ENCODE measurements around the gene COPA. TPM values are rescaled to one million over a fixed set of nuclear protein-coding genes. Genes with fewer than 3 reads are reported as not detected.

The COPA gene
- total and polyA plus RNA-seq, 2 donors (not counting 3 experiments of a cell fraction or from before 2014, with no cell fraction given) = 127 to 185 TPM

DNA sequence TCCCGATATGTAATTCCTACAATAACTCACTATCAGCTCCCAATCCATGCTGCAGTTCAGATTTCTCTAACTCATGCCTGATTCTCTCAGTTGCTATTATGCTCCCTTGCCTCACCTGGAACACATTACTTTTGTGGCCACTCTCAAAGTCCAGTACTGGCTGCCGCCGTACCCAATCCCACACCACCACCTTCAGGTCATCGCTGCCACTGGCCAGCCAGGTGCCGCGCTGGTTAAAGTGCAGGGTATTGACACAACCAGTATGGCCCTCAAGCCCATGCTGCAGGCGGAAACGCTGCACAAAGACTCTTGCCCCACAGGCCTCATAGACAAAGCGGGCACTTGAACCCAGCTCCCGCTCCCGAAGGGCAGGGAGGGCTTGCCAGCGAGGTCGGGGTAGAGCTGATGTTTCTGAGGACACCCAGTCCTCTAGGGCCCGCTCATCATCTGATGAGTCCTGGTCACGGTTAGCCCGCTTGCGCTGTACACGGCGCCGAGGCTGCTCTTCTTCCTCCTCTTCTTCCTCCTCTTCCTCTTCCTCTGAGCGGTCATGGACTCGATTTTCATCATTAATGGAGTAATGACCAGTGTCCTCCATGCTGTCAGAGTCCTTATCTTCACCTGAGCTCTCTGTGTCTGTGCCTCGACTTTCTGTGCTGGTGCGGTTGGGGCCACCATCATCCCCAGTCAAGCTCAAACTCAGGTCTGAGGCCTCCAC lies 103.3 kb downstream of the COPA start:
- H3K36me3 ChIP-seq (ENCODE audit: control insufficient read depth in 2 of 2, extremely low read depth in 1 of 2, insufficient read depth in 2 of 2, low read length in 2 of 2) = peaks cover 13 to 14% of the 10 kb centered on the region in 2 experiments
- intact Hi-C loops (cut with micrococcal nuclease) (no loop called here), dilution Hi-C loops (cut with MboI; ENCODE audit: extremely low pct_ligation_motif_present, low sequenced_read_pairs) (no loop called here)
- no peak overlapping the region for H3K27ac ChIP-seq (ENCODE audit: insufficient read depth, low read depth, low read length)
- ChIA-PET POLR2A (no interaction called here), CTCF (interaction anchor here (1.1 to 2.9 kb wide), 6 partner anchors 8 to 52 kb away, joined by 3 to 18 read pairs (median 5); no protein-coding TSS in a partner anchor)
- H3K79me2 ChIP-seq (ENCODE audit: control insufficient read depth, insufficient read depth, low read length) = peaks cover under 1% of the 10 kb centered on the region
- TF ChIP-seq, protein P1, sequence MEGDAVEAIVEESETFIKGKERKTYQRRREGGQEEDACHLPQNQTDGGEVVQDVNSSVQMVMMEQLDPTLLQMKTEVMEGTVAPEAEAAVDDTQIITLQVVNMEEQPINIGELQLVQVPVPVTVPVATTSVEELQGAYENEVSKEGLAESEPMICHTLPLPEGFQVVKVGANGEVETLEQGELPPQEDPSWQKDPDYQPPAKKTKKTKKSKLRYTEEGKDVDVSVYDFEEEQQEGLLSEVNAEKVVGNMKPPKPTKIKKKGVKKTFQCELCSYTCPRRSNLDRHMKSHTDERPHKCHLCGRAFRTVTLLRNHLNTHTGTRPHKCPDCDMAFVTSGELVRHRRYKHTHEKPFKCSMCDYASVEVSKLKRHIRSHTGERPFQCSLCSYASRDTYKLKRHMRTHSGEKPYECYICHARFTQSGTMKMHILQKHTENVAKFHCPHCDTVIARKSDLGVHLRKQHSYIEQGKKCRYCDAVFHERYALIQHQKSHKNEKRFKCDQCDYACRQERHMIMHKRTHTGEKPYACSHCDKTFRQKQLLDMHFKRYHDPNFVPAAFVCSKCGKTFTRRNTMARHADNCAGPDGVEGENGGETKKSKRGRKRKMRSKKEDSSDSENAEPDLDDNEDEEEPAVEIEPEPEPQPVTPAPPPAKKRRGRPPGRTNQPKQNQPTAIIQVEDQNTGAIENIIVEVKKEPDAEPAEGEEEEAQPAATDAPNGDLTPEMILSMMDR (IDR thresholded peaks at IDR 0.05; ENCODE audit: extremely low read depth in 1 of 2, insufficient read depth in 1 of 2, low read depth in 1 of 2, low read length in 2 of 2) = no peak
- TF ChIP-seq FOS (IDR thresholded peaks at IDR 0.05; ENCODE audit: borderline replicate concordance, insufficient read depth, low read length) = no peak
- TF ChIP-seq, protein P2, sequence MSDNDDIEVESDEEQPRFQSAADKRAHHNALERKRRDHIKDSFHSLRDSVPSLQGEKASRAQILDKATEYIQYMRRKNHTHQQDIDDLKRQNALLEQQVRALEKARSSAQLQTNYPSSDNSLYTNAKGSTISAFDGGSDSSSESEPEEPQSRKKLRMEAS (IDR thresholded peaks at IDR 0.05; ENCODE audit: insufficient read depth, insufficient read length) = no peak
- no peaks in the 10 kb centered on the region for H3K4me1 ChIP-seq (ENCODE audit: control insufficient read depth, extremely low read depth, insufficient read depth, low read length)
- no peaks in the 10 kb centered on the region for H3K9me3 ChIP-seq (replicated peaks; ENCODE audit: control insufficient read depth, insufficient read depth, low read length)
- no peaks in the 10 kb centered on the region for H3K27me3 ChIP-seq (ENCODE audit: control insufficient read depth in 2 of 2, insufficient read depth in 2 of 2, low read length in 2 of 2)
- no peak overlapping the region for H3K9ac ChIP-seq (replicated peaks; ENCODE audit: extremely low read depth, insufficient read depth, low read length)
- BruUV-seq (replicated peaks) = TSS peak; percentile 47
- H3K9me1 ChIP-seq (replicated peaks; ENCODE audit: control insufficient read depth, extremely low read depth, insufficient read depth, low read length) = no peaks in the 10 kb centered on the region
- H4K20me1 ChIP-seq (replicated peaks; ENCODE audit: control insufficient read depth, extremely low read depth, insufficient read depth, low read length) = no peaks in the 10 kb centered on the region
- no peak overlapping the region for H3K4me2 ChIP-seq (ENCODE audit: insufficient read depth, low read length)
- FAIRE-seq (no peak), DNase-seq (ENCODE audit: low read depth, low spot score) (no peak)
- H3K4me3 ChIP-seq (replicated peaks in 1 of 3; ENCODE audit: insufficient read depth in 1 of 3, low read depth in 1 of 3, low read length in 3 of 3) = no peak overlapping the region
- H2AFZ ChIP-seq (ENCODE audit: low read depth, low read length) = no peak overlapping the region

Small RNA genes lying within 50 kb of the gene (small RNA-seq; reads per million reads assigned to genes)
- gene RF00019 (ENCODE audit: insufficient read depth, insufficient read length, low read depth, low replicate concordance) (not detected), gene RNU4-42P (ENCODE audit: insufficient read depth, insufficient read length, low read depth, low replicate concordance) (not detected)

Other genes starting within 250 kb of the COPA start
- 9.5 and 10.2 TPM in 2 replicates for gene IGSF8, start 244.6 kb downstream of the COPA start, total RNA-seq
- 17.5 and 20.2 TPM in 2 replicates for gene IGSF8, start 244.6 kb downstream of the COPA start, polyA plus RNA-seq
- gene ATP1A2, start 227.5 kb downstream of the COPA start, total RNA-seq = not detected in 2 replicates
- not detected in 2 replicates for gene ATP1A2, start 227.5 kb downstream of the COPA start, polyA plus RNA-seq
- gene ATP1A4, start 191.6 kb downstream of the COPA start, total RNA-seq = not detected in 2 replicates
- gene ATP1A4, start 191.6 kb downstream of the COPA start, polyA plus RNA-seq = not detected in 2 replicates
- gene CASQ1, start 152.7 kb downstream of the COPA start, total RNA-seq = not detected in 2 replicates
- gene CASQ1, start 152.7 kb downstream of the COPA start, polyA plus RNA-seq = not detected in 2 replicates
- gene PEA15, start 137.9 kb downstream of the COPA start, total RNA-seq = 250 and 270 TPM in 2 replicates
- gene PEA15, start 137.9 kb downstream of the COPA start, polyA plus RNA-seq = 304 and 336 TPM in 2 replicates
- 99.9 and 106 TPM in 2 replicates for gene DCAF8, start 80.7 kb downstream of the COPA start, total RNA-seq
- 85.5 and 87.9 TPM in 2 replicates for gene DCAF8, start 80.7 kb downstream of the COPA start, polyA plus RNA-seq
- gene PEX19, start 58.1 kb downstream of the COPA start, total RNA-seq = 31.5 and 38.4 TPM in 2 replicates
- 22.8 and 24.4 TPM in 2 replicates for gene PEX19, start 58.1 kb downstream of the COPA start, polyA plus RNA-seq
- gene NCSTN, start 133 bp upstream of the COPA start, total RNA-seq = 92.5 and 95.4 TPM in 2 replicates
- gene NCSTN, start 133 bp upstream of the COPA start, polyA plus RNA-seq = 199 and 254 TPM in 2 replicates
- gene NHLH1, start 23.8 kb upstream of the COPA start, total RNA-seq = 0.16 and 0.46 TPM in 2 replicates
- gene NHLH1, start 23.8 kb upstream of the COPA start, polyA plus RNA-seq = 0.46 and 0.60 TPM in 2 replicates
- not detected in 2 replicates for gene VANGL2, start 57.3 kb upstream of the COPA start, total RNA-seq
- 0.01 TPM in 1 of 2 replicates, not detected in the other for gene VANGL2, start 57.3 kb upstream of the COPA start, polyA plus RNA-seq
- not detected in 2 replicates for gene SLAMF6, start 180.0 kb upstream of the COPA start, total RNA-seq
- gene SLAMF6, start 180.0 kb upstream of the COPA start, polyA plus RNA-seq = not detected in 2 replicates
- not detected in 2 replicates for gene CD84, start 236.2 kb upstream of the COPA start, total RNA-seq
- gene CD84, start 236.2 kb upstream of the COPA start, polyA plus RNA-seq = not detected in 2 replicates

Data from endothelial cell of umbilical vein (primary cell).